Prostate gland (tissue), 2 donors: Measurements from ENCODE around the gene LIPK. TPM values are rescaled to one million over a fixed set of nuclear protein-coding genes. Genes with fewer than 3 reads are reported as not detected.
"Not testable (repeated sequence)": the region's sequence is repeated elsewhere in the genome, so short reads cannot be mapped to it uniquely, and the experiment has no call there.

Experiments
- DNase-seq: peaks from one replicate; pipeline ENCODE4 v3.0.0-alpha.2; 2019; ENCODE audit warnings: low spot score
- H3K27ac ChIP-seq, 2 donors: fragments of 200-600 bp; sonication (generic); 2 replicates each; pipeline ENCODE4 v1.5.1; 2017 to 2019
- H3K27me3 ChIP-seq: fragments of 200-600 bp; sonication (generic); replicated peaks from 2 replicates; pipeline ENCODE4 v1.5.1; 2019; ENCODE audit not compliant: insufficient read depth
- H3K36me3 ChIP-seq, 2 donors: fragments of 200-600 bp; sonication (generic); 1 replicate in 1 of 2; 2 replicates in 1 of 2; pipeline versions ENCODE4 v1.5.1 to v1.8.1; 2017 to 2019
- H3K4me1 ChIP-seq: fragments of 200-600 bp; sonication (generic); replicated peaks from 2 replicates; pipeline ENCODE4 v1.5.1; 2019
- H3K4me3 ChIP-seq, 2 donors: fragments of 200-600 bp; sonication (generic); 2 replicates each; pipeline ENCODE4 v1.5.1; 2017 to 2019
- H3K9me3 ChIP-seq: fragments of 200-600 bp; sonication (generic); 2 replicates; pipeline ENCODE4 v1.5.1; 2017
- CTCF ChIP-seq, 4 experiments: fragments of 200-600 bp in 2 of 4; fragments of 450-650 bp in 2 of 4; sonication (generic) in 2 of 4; IDR thresholded peaks; 1 replicate in 3 of 4; 2 replicates in 1 of 4; pipeline ENCODE4 v1.5.1; 2016 to 2019; ENCODE audit warnings: antibody characterized with exemption in 4 of 4, mild to moderate bottlenecking in 2 of 4, moderate library complexity in 2 of 4
- POLR2A ChIP-seq: fragments of 450-650 bp; IDR thresholded peaks from one replicate; pipeline ENCODE4 v1.6.1; 2016; ENCODE audit warnings: antibody characterized with exemption, mild to moderate bottlenecking
- POLR2AphosphoS5 ChIP-seq: sonication (generic); formaldehyde crosslinking; IDR thresholded peaks from one replicate; pipeline ENCODE4 v1.6.1; 2017; ENCODE audit warnings: antibody characterized with exemption
- whole genome bisulfite sequencing: methylation state at CpG from one replicate; pipeline ENCODE4 v1.1.5; 2018; 5-methylcytosine and 5-hydroxymethylcytosine counted together
- intact Hi-C: fragments of 100-400 bp; cut with DNase I; formaldehyde crosslinking; loops from one replicate; pipeline ENCODE4 v1.14.2; 2022
- total RNA-seq, 2 donors: library from RNA; depleted of rRNA; stranded (reverse); fragments of >200 nt; gene quantifications; one replicate each; pipeline ENCODE4 v1.1.0, GENCODE V29; 2016

LIPK gene
- total RNA-seq, 2 donors from 2014 or later = not detected

- Histone ChIP-seq H3K9me3 (no peaks in the 10 kb centered on the region), H3K27me3 (no peaks in the 10 kb centered on the region), H3K36me3 (no peaks in the 10 kb centered on the region), H3K4me1 (no peaks in the 10 kb centered on the region), H3K4me3 (no peak overlapping the region), H3K27ac (no peak overlapping the region)
- TF ChIP-seq POLR2A (no peak), POLR2AphosphoS5 (no peak), CTCF (IDR thresholded peaks at IDR 0.05) (no peak)
- intact Hi-C loops = no loop called here
- DNase-seq = no peak
These were observed 45.0 kb upstream of the LIPK start for GRCh38 chr10:88661018-88661417.

DNA sequence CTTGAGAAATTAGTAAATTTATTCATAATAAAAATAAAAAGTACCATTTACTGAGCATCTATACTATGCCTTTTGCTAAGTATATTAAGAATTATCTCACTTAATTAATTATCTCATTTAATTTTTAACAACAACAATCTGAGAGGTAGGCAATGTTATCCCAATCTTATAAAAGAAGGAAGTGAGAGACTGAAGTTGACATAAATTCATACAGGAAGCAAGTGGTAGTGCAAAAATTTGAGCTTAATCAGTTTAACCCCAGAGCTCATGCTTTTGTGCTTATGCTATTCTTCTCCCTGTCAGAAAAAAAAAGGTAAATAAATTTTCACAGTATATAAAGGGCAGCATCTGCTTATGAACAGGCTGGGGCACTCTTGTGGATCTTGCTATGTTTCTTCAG, 44.5 kb upstream of the LIPK start:
- Histone ChIP-seq H3K27me3 (no peaks in the 10 kb centered on the region), H3K9me3 (no peaks in the 10 kb centered on the region), H3K27ac (no peak overlapping the region), H3K36me3 (no peaks in the 10 kb centered on the region), H3K4me3 (no peak overlapping the region), H3K4me1 (no peaks in the 10 kb centered on the region)
- TF ChIP-seq POLR2A (no peak), POLR2AphosphoS5 (no peak), CTCF (IDR thresholded peaks at IDR 0.05) (no peak)
- intact Hi-C loops = no loop called here
- no peak for DNase-seq

DNA sequence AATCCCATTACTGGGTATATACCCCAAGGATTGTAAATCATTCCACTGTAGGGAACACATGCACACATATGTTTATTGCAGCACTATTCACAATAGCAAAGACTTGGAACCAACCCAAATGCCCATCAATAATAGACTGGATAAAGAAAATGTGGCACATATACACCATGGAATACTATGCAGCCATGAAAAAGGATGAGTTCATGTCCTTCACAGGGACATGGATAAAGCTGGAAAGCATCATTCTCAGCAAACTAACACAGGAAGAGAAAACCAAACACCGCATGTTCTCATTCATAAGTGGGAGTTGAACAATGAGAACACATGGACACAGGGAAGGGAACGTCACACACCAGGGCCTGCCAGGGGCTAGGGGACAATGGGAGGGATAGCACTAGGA, 42.9 kb upstream of the LIPK start:
- DNase-seq, H3K9me3 ChIP-seq, H3K27ac ChIP-seq, H3K4me3 ChIP-seq, intact Hi-C loops, H3K4me1 ChIP-seq, H3K27me3 ChIP-seq, H3K36me3 ChIP-seq: not testable (repeated sequence)
- WGBS = 97% methylated on average over 2 of the region's 2 CpGs

DNA sequence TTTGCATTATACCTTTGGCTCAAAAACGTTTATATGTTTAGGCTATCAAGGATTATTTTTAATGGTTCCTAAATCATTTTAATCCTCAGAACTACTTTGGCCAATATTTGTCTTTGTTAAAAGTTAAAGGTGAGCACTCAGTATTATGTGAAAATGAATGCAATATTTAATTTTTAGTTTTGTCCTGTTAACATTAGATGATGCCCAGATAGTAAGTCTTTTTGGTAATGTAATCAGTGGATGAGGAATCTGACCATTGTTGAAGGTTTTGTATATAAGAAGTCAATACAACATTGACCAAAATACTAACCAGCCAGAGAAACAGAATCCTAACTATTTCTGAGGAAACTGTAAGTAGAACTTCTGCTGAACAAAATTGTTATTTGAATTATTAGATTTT, 41.9 kb upstream of the LIPK start, which contains the start of gene LIPF:
LIPF (plus strand) TSS at position 301 of the 400 bp plus-strand sequence. CDS start 2,856 bp downstream, outside the sequence.
- DNase-seq = no peak
- no peak within 1 kb of the TSS for H3K4me3 ChIP-seq
- no peaks in the 10 kb centered on the region for H3K27me3 ChIP-seq
- H3K27ac ChIP-seq = no peak within 1 kb of the TSS
- H3K4me1 ChIP-seq = no peaks in the 10 kb centered on the region
- no peaks in the 10 kb centered on the region for H3K36me3 ChIP-seq
- intact Hi-C loops = no loop called here
- 28% methylated on average over 1 of the region's 1 CpG for WGBS
- TF ChIP-seq CTCF (IDR thresholded peaks at IDR 0.05) (no peak), POLR2A (no peak), POLR2AphosphoS5 (no peak)
- H3K9me3 ChIP-seq = no peaks in the 10 kb centered on the region

DNA sequence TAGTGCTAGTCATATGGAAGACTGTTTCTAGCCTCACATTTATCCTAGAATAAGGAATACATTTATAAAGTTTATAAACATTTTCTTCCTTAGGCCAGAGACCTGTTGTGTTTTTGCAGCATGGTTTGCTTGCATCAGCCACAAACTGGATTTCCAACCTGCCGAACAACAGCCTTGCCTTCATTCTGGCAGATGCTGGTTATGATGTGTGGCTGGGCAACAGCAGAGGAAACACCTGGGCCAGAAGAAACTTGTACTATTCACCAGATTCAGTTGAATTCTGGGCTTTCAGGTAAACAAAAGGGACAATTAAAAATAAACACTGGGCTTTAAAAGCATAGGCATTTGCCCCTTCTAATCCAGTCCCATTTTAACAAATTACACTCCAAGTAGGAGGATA, 37.6 kb upstream of the LIPK start:
- Histone ChIP-seq H3K4me1 (no peaks in the 10 kb centered on the region), H3K36me3 (no peaks in the 10 kb centered on the region), H3K27me3 (no peaks in the 10 kb centered on the region), H3K4me3 (no peak overlapping the region), H3K27ac (no peak overlapping the region), H3K9me3 (no peaks in the 10 kb centered on the region)
- WGBS = 70% methylated on average over 1 of the region's 1 CpG
- TF ChIP-seq POLR2AphosphoS5 = no peak
- TF ChIP-seq POLR2A = no peak
- no peak for TF ChIP-seq CTCF (IDR thresholded peaks at IDR 0.05)
- no peak for DNase-seq
- intact Hi-C loops = no loop called here
